ENCODE measurements around the gene RRAD. TPM values are rescaled to one million over a fixed set of nuclear protein-coding genes. Genes with fewer than 3 reads are reported as not detected.

Gene RRAD
- polyA plus RNA-seq, 4 donors: 0.83 to 10.9 (median 3.6) TPM

DNA sequence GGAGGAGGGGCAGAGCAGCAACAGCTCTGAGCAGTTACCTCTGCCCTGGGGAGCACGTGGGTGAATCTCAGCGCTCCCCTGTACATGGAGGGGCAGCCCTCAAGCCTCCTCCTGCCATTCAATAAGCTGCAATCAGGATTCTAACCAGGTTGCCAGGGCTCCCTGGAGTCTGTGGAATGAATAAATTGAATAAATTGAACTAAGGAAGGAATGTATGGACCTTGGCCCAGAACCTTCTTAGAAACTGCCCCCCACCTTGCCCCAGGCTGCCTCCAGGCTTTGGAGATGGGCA lies 5.1 kb downstream of the RRAD start:
- H3K9me3 ChIP-seq (ENCODE audit: control insufficient read depth in 2 of 2, insufficient read depth in 1 of 2, low read depth in 1 of 2, low read length in 1 of 2): no peaks in the 10 kb centered on the region
- peaks cover 3 to 30% (median 4%) of the 10 kb centered on the region in 3 donors for H3K4me1 ChIP-seq (ENCODE audit: control insufficient read depth in 3 of 3, insufficient read depth in 2 of 3, low read depth in 1 of 3, low read length in 2 of 3)
- FAIRE-seq (no peak), DNase-seq (no peak)
- 46 to 68% (median 64%) methylated on average over 2 of the region's 2 CpGs for WGBS, 3 donors
- peaks cover 0 to 20% (median 0%) of the 10 kb centered on the region in 3 donors for H3K27me3 ChIP-seq (ENCODE audit: control insufficient read depth in 3 of 3, insufficient read depth in 3 of 3, low read length in 3 of 3)
- H3K27ac ChIP-seq (ENCODE audit: low read depth in 1 of 3, low read length in 2 of 3): no peak overlapping the region
- H3K4me3 ChIP-seq (ENCODE audit: low read depth in 1 of 3, low read length in 3 of 3): no peak overlapping the region
- no peaks in the 10 kb centered on the region for H3K36me3 ChIP-seq (ENCODE audit: control insufficient read depth in 3 of 3, insufficient read depth in 2 of 3, low read depth in 1 of 3, low read length in 3 of 3)

DNA sequence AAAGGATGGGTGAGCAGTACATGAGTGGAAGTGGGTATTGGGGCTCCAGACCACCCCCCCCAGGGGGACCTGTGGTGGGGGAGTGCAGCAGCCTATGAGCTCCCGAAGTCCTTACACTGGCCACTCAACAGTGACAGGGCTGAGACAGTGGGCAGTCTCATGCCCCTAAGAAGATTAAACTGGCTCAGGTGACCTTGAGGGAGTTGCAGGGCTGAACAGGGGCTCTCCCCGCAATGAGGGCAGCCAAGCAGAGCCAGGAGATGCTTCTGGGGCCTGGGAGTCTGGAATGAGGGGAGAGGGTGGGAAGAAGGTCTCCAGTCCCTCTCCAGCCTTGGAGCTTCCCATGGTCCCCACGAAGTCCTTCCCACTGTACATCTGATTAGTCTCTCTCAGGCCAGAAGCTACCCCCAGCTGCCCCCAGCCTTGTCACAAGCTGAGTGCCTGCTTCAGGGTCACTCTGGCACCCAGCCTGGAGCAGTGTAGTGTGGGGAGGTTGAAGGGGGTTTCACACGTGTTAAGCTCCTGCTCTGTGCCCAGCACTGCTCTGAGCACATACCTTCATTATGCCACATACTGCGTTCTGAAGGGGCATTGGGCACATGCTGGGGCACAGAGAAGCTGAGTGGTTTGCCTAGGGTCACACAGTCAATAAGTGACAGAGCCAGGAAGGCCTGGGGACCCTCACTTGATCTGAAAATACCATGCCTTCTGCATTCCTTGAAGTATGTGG lies 5.6 kb downstream of the RRAD start:
- peaks cover 2 to 28% (median 4%) of the 10 kb centered on the region in 3 donors for H3K4me1 ChIP-seq (ENCODE audit: control insufficient read depth in 3 of 3, insufficient read depth in 2 of 3, low read depth in 1 of 3, low read length in 2 of 3)
- DNase-seq: no peak
- no peaks in the 10 kb centered on the region for H3K9me3 ChIP-seq (ENCODE audit: control insufficient read depth in 2 of 2, insufficient read depth in 1 of 2, low read depth in 1 of 2, low read length in 1 of 2)
- FAIRE-seq: no peak
- H3K27ac ChIP-seq (ENCODE audit: low read depth in 1 of 3, low read length in 2 of 3): no peak overlapping the region
- 69 to 71% (median 70%) methylated on average over 5 of the region's 5 CpGs for WGBS, 3 donors
- H3K27me3 ChIP-seq (ENCODE audit: control insufficient read depth in 3 of 3, insufficient read depth in 3 of 3, low read length in 3 of 3): peaks cover 0 to 16% (median 0%) of the 10 kb centered on the region in 3 donors
- no peak overlapping the region for H3K4me3 ChIP-seq (ENCODE audit: low read depth in 1 of 3, low read length in 3 of 3)
- H3K36me3 ChIP-seq (ENCODE audit: control insufficient read depth in 3 of 3, insufficient read depth in 2 of 3, low read depth in 1 of 3, low read length in 3 of 3): no peaks in the 10 kb centered on the region

DNA sequence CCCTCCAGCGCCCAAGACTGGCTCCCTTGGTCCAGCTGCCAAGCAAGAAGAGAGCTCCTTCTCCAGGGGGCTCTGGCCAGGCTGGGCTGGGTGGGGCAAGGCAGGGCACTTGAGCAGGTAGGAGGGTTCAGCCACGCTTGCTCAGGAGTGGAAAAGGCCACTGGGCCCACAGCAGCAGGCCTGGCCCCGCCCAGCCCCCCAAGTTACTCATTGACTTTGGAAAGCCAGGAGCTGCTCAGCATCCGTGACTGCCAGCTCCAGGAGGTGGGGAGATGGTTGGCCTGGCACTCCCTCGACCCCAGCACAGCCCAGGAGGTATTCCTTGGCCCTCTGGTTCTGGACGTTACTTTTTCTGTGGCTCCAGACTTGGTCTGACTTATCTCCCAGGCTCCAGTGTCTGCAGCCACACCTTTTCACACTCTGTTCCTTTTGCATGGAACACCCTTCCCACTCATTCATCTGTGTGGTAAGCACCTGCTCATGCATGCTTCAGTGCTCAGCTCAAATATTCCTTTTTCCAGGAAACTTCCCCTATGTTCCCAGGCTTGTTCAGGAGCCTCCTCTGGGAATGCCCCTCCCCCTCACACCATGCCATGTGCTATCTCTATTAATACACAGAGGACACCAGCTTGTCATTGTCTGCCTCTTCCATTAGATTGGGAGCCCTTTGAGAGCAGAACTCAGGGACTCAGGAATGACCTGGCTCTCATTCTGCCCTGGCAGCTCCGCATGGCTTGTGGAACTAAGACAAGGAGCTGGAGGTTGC lies 6.3 kb downstream of the RRAD start, which contains the start of gene CDH16:
Gene CDH16 (minus strand): TSS at position 83 of the 766 bp plus-strand sequence. CDS start 820 bp downstream, outside the sequence.
- WGBS, 3 donors: 35 to 71% (median 51%) methylated on average over 7 of the region's 7 CpGs
- FAIRE-seq (no peak), DNase-seq (peak; percentile 73 to 82)
- H3K4me3 ChIP-seq (ENCODE audit: low read depth in 1 of 3, low read length in 3 of 3): no peak within 1 kb of the TSS
- H3K27me3 ChIP-seq (ENCODE audit: control insufficient read depth in 3 of 3, insufficient read depth in 3 of 3, low read length in 3 of 3): peaks cover 0 to 8% (median 0%) of the 10 kb centered on the region in 3 donors
- H3K27ac ChIP-seq (ENCODE audit: low read depth in 1 of 3, low read length in 2 of 3): peak within 1 kb of the TSS in 1 of 3 donors; percentile 25
- H3K36me3 ChIP-seq (ENCODE audit: control insufficient read depth in 3 of 3, insufficient read depth in 2 of 3, low read depth in 1 of 3, low read length in 3 of 3): no peaks in the 10 kb centered on the region
- H3K4me1 ChIP-seq (ENCODE audit: control insufficient read depth in 3 of 3, insufficient read depth in 2 of 3, low read depth in 1 of 3, low read length in 2 of 3): peaks cover 0 to 25% (median 4%) of the 10 kb centered on the region in 3 donors
- H3K9me3 ChIP-seq (ENCODE audit: control insufficient read depth in 2 of 2, insufficient read depth in 1 of 2, low read depth in 1 of 2, low read length in 1 of 2): no peaks in the 10 kb centered on the region

DNA sequence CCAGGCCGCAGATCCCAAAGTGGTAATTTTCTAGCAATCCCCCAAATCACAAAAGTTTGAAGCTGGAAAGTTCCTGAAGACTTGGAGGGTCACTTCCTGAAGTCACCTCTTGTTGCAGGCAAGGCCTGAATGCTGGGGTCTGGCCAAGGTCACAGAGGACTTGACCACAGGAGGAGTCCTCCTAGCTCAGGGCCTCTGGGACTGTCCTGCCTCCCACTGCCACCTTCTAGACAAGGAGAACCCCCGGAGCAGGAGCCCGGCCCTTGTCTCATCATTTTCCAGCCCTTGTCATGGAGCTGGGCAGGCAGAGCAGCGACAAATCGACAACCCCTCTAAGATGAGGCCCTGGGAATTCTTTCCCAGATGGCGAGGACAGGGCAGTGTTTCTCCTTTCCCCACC lies 7.0 kb downstream of the RRAD start:
- WGBS, 3 donors: 81 to 91% (median 87%) methylated on average over 6 of the region's 6 CpGs
- H3K36me3 ChIP-seq (ENCODE audit: control insufficient read depth in 3 of 3, insufficient read depth in 2 of 3, low read depth in 1 of 3, low read length in 3 of 3): no peaks in the 10 kb centered on the region
- no peaks in the 10 kb centered on the region for H3K9me3 ChIP-seq (ENCODE audit: control insufficient read depth in 2 of 2, insufficient read depth in 1 of 2, low read depth in 1 of 2, low read length in 1 of 2)
- no peak overlapping the region for H3K4me3 ChIP-seq (ENCODE audit: low read depth in 1 of 3, low read length in 3 of 3)
- no peak for DNase-seq
- peaks cover 0 to 25% (median 4%) of the 10 kb centered on the region in 3 donors for H3K4me1 ChIP-seq (ENCODE audit: control insufficient read depth in 3 of 3, insufficient read depth in 2 of 3, low read depth in 1 of 3, low read length in 2 of 3)
- peaks cover 0 to 2% (median 0%) of the 10 kb centered on the region in 3 donors for H3K27me3 ChIP-seq (ENCODE audit: control insufficient read depth in 3 of 3, insufficient read depth in 3 of 3, low read length in 3 of 3)
- FAIRE-seq: no peak
- peak overlapping the region in 1 of 3 donors; percentile 25 for H3K27ac ChIP-seq (ENCODE audit: low read depth in 1 of 3, low read length in 2 of 3)

DNA sequence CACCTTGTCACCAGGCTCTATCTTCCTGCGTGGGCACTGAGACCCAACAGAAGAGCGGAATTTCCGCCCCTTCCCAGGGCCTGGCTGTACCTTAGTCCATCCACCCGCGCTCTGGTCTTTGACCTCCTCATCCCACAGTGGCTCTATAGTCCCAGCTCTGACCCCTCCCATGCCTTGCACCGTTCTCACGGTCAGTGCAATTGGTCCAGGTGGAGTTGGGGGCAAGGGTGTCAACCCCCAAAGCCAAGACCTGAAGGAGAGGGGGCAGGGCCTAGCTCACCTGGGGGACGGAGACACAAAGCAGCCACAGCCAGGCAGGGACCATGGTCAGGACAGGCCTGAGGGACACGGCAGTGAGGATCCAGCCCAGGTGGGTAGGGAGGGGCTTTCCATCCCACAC lies 7.6 kb downstream of the RRAD start:
- 58 to 79% (median 60%) methylated on average over 9 of the region's 9 CpGs for WGBS, 3 donors
- Histone ChIP-seq H3K27me3 (ENCODE audit: control insufficient read depth in 3 of 3, insufficient read depth in 3 of 3, low read length in 3 of 3) (peaks cover 0 to 2% (median 0%) of the 10 kb centered on the region in 3 donors), H3K4me3 (ENCODE audit: low read depth in 1 of 3, low read length in 3 of 3) (no peak overlapping the region), H3K36me3 (ENCODE audit: control insufficient read depth in 3 of 3, insufficient read depth in 2 of 3, low read depth in 1 of 3, low read length in 3 of 3) (no peaks in the 10 kb centered on the region), H3K9me3 (ENCODE audit: control insufficient read depth in 2 of 2, insufficient read depth in 1 of 2, low read depth in 1 of 2, low read length in 1 of 2) (no peaks in the 10 kb centered on the region), H3K4me1 (ENCODE audit: control insufficient read depth in 3 of 3, insufficient read depth in 2 of 3, low read depth in 1 of 3, low read length in 2 of 3) (peaks cover 0 to 25% (median 4%) of the 10 kb centered on the region in 3 donors), H3K27ac (ENCODE audit: low read depth in 1 of 3, low read length in 2 of 3) (no peak overlapping the region)
- FAIRE-seq: no peak
- no peak for DNase-seq

DNA sequence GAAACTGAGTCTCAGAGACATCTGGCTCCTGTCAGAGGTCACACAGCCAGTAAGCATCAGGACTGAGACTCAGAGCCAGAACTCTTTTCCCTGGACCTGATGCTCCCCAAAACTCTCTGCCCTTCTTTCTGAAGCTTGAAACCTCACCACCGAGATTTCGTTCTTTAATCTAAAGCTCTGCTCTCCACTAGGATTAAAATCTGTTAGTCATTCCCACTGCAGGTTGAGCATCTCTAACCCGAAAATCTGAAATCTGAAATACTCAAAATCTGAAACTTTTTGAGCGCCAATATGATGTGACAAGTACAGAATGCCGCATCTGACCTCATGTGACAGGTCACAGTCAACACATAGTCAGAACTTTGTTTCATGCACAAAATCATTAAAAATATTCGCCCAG lies 8.8 kb downstream of the RRAD start:
- Histone ChIP-seq H3K27me3 (ENCODE audit: control insufficient read depth in 3 of 3, insufficient read depth in 3 of 3, low read length in 3 of 3) (peaks cover 0 to 2% (median 0%) of the 10 kb centered on the region in 3 donors), H3K27ac (ENCODE audit: low read depth in 1 of 3, low read length in 2 of 3) (no peak overlapping the region), H3K36me3 (ENCODE audit: control insufficient read depth in 3 of 3, insufficient read depth in 2 of 3, low read depth in 1 of 3, low read length in 3 of 3) (peaks cover 0 to 2% (median 0%) of the 10 kb centered on the region in 3 donors), H3K4me1 (ENCODE audit: control insufficient read depth in 3 of 3, insufficient read depth in 2 of 3, low read depth in 1 of 3, low read length in 2 of 3) (peaks cover 0 to 22% (median 4%) of the 10 kb centered on the region in 3 donors), H3K4me3 (ENCODE audit: low read depth in 1 of 3, low read length in 3 of 3) (no peak overlapping the region), H3K9me3 (ENCODE audit: control insufficient read depth in 2 of 2, insufficient read depth in 1 of 2, low read depth in 1 of 2, low read length in 1 of 2) (no peaks in the 10 kb centered on the region)
- FAIRE-seq (no peak), DNase-seq (no peak)
- WGBS, 3 donors: 86 to 91% (median 88%) methylated on average over 6 of the region's 6 CpGs

DNA sequence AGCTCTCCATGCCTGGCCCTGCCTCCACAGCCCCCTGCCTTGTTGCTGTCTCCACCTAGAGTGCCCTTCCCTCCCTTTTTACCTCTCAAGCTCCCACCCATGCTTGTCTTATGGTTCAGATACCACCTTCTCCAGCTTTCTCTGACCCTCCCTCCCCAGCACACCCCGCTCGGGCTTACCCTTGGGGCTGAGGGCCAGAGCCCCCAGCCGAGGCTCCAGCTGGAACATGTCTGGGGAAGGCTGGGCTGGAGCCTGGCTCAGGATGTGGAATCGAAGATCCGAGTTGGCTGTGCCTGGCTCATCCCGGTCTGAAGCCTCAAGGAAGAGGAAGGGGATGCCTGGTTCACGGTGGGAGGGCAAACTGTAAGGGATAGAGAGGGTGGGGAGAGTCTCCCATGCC lies 10.3 kb downstream of the RRAD start:
- H3K9me3 ChIP-seq (ENCODE audit: control insufficient read depth in 2 of 2, insufficient read depth in 1 of 2, low read depth in 1 of 2, low read length in 1 of 2): no peaks in the 10 kb centered on the region
- H3K4me1 ChIP-seq (ENCODE audit: control insufficient read depth in 3 of 3, insufficient read depth in 2 of 3, low read depth in 1 of 3, low read length in 2 of 3): peaks cover 0 to 19% (median 4%) of the 10 kb centered on the region in 3 donors
- H3K27ac ChIP-seq (ENCODE audit: low read depth in 1 of 3, low read length in 2 of 3): no peak overlapping the region
- peaks cover 0 to 2% (median 0%) of the 10 kb centered on the region in 3 donors for H3K27me3 ChIP-seq (ENCODE audit: control insufficient read depth in 3 of 3, insufficient read depth in 3 of 3, low read length in 3 of 3)
- DNase-seq (no peak), FAIRE-seq (no peak)
- H3K36me3 ChIP-seq (ENCODE audit: control insufficient read depth in 3 of 3, insufficient read depth in 2 of 3, low read depth in 1 of 3, low read length in 3 of 3): peaks cover 0 to 2% (median 0%) of the 10 kb centered on the region in 3 donors
- H3K4me3 ChIP-seq (ENCODE audit: low read depth in 1 of 3, low read length in 3 of 3): no peak overlapping the region
- WGBS, 3 donors: 60 to 89% (median 74%) methylated on average over 7 of the region's 7 CpGs

DNA sequence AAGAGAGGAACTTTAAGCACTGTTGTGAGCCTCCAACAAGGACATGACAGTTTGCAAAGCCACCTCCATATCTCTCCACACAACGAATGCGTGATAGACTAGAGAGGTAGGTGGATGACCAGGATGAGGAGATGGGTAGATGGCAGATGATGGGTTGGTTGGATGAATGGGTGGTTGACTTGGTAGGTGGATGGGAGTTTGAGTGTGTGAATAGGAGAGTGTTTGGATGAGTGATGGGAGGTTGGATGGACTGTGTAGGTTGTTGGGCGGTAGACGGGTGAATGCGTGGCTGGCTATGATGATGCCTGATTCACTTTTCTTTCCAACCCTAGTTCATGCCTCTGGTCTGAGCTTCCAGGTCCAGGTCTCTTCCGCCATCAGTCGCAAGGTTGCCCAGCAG lies 10.8 kb downstream of the RRAD start:
- 97 to 98% (median 97%) methylated on average over 7 of the region's 7 CpGs for WGBS, 3 donors

More for the DNA sequence above, 10.8 kb downstream of the RRAD start:
- peaks cover 0 to 2% (median 0%) of the 10 kb centered on the region in 3 donors for H3K27me3 ChIP-seq (ENCODE audit: control insufficient read depth in 3 of 3, insufficient read depth in 3 of 3, low read length in 3 of 3)
- H3K4me1 ChIP-seq (ENCODE audit: control insufficient read depth in 3 of 3, insufficient read depth in 2 of 3, low read depth in 1 of 3, low read length in 2 of 3): peaks cover 0 to 15% (median 4%) of the 10 kb centered on the region in 3 donors
- FAIRE-seq (no peak), DNase-seq (no peak)
- no peak overlapping the region for H3K4me3 ChIP-seq (ENCODE audit: low read depth in 1 of 3, low read length in 3 of 3)
- no peak overlapping the region for H3K27ac ChIP-seq (ENCODE audit: low read depth in 1 of 3, low read length in 2 of 3)
- no peaks in the 10 kb centered on the region for H3K9me3 ChIP-seq (ENCODE audit: control insufficient read depth in 2 of 2, insufficient read depth in 1 of 2, low read depth in 1 of 2, low read length in 1 of 2)
- peaks cover 0 to 2% (median 0%) of the 10 kb centered on the region in 3 donors for H3K36me3 ChIP-seq (ENCODE audit: control insufficient read depth in 3 of 3, insufficient read depth in 2 of 3, low read depth in 1 of 3, low read length in 3 of 3)
